Fibroblast of pulmonary artery (primary cell): ENCODE results near the gene NBEA.
"Not testable (repeated sequence)": the region's sequence is repeated elsewhere in the genome, so short reads cannot be mapped to it uniquely, and the experiment has no call there.

ENCODE experiments used
- DNase-seq: peaks from one replicate; pipeline ENCODE4 v3.0.0-alpha.2; 2010; ENCODE audit warnings: low read depth
- H3K4me3 ChIP-seq: replicated peaks from 2 replicates; pipeline ENCODE4 v1.5.1; 2011; ENCODE audit warnings: low read depth, mild to moderate bottlenecking, control low read depth, low read length, moderate library complexity
- CTCF ChIP-seq: IDR thresholded peaks from 2 replicates; pipeline ENCODE4 v1.5.1; 2011; ENCODE audit warnings: mild to moderate bottlenecking, control low read depth, low read length, inconsistent platforms; ENCODE audit errors: missing control alignments

Gene NBEA

GRCh38 chr13:35092251-35092650 is 150.2 kb downstream of the NBEA start:
- no peak for TF ChIP-seq CTCF
- no peak for DNase-seq
- H3K4me3 ChIP-seq, result no peak overlapping the region

GRCh38 chr13:35092751-35093150 is 150.7 kb downstream of the NBEA start:
- no peak for DNase-seq
- TF ChIP-seq CTCF, result no peak
- H3K4me3 ChIP-seq, result no peak overlapping the region

GRCh38 chr13:35093356-35093755 is 151.3 kb downstream of the NBEA start:
- H3K4me3 ChIP-seq, result no peak overlapping the region
- no peak for TF ChIP-seq CTCF
- no peak for DNase-seq

- not testable (repeated sequence) for DNase-seq
Measured at GRCh38 chr13:35106771-35107170, 164.7 kb downstream of the NBEA start.

GRCh38 chr13:35107535-35107934 is 165.5 kb downstream of the NBEA start:
- no peak for DNase-seq
- no peak for TF ChIP-seq CTCF
- no peak overlapping the region for H3K4me3 ChIP-seq

More at GRCh38 chr13:35106771-35107170, 164.7 kb downstream of the NBEA start:
- not testable (repeated sequence) for H3K4me3 ChIP-seq

GRCh38 chr13:35113612-35114011 is 171.5 kb downstream of the NBEA start:
- DNase-seq, H3K4me3 ChIP-seq: not testable (repeated sequence)

- no peak for TF ChIP-seq CTCF
- H3K4me3 ChIP-seq, result no peak overlapping the region
- DNase-seq, result no peak
Measured at GRCh38 chr13:35127466-35127865, 185.4 kb downstream of the NBEA start.

GRCh38 chr13:35129500-35129899 is 187.4 kb downstream of the NBEA start:
- no peak for DNase-seq
- TF ChIP-seq CTCF, result no peak
- H3K4me3 ChIP-seq, result no peak overlapping the region
